ENCODE results near the gene RGS12. TPM values are rescaled to one million over a fixed set of nuclear protein-coding genes. Genes with fewer than 3 reads are reported as not detected.

Gene RGS12
- total RNA-seq, 1 donor from 2014 or later: 72.2 TPM

DNA sequence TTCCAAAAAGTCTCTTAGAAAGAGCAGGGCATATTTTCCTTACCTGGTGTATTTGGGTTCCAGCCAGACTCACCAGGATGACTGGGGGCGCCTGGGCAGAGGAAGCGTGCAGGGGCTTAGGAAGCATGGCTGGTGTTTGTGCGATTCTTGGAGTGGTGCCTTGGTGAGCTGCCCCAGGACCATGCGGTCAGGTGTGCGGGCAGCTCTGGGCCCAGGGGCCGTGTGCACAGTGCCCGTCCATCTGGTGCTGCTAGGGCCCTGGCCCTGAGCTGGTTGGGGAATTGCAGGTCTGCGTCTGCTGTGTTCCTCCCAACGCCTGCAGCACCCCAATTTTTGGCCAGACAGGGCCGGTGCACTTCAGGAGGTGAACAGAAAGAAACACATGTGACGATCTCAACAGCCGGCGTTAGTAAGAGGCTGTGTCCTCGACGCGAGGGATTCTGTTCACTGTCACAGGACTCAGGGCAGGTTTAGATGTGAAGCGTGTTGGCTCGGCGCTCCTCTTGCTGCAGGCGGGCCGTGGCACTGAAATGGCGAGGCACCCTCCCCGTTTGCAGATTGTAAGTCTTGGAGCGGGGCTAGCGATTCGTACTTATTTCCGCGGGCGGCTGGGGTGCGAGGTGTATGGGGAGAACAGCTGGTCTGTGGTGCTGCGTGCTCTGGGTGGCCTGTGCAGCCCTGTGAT lies 15.2 kb downstream of the RGS12 start:
- DNase-seq (ENCODE audit: low spot score in 2 of 2) (no peak), FAIRE-seq (no peak)

DNA sequence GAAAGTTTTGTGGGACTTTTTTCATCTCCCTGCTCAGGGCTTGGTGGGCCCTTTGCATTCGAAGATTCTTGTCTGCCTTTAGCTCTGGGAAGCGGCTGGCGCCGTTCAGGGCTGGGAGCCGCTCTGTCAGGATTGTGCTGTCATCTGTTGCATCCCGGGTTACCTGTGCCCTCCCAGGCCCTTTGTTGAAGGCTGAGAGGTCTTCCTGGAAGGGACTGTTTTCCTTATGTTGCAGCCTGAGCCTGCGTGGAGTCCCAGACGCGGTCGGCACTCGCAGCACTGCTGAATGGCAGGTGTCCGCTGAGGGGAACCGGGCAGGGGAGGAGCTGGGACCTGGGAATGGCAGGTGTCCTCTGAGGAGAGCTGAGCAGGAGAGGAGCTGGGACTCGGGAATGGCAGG lies 15.9 kb downstream of the RGS12 start:
- no peak for FAIRE-seq

DNA sequence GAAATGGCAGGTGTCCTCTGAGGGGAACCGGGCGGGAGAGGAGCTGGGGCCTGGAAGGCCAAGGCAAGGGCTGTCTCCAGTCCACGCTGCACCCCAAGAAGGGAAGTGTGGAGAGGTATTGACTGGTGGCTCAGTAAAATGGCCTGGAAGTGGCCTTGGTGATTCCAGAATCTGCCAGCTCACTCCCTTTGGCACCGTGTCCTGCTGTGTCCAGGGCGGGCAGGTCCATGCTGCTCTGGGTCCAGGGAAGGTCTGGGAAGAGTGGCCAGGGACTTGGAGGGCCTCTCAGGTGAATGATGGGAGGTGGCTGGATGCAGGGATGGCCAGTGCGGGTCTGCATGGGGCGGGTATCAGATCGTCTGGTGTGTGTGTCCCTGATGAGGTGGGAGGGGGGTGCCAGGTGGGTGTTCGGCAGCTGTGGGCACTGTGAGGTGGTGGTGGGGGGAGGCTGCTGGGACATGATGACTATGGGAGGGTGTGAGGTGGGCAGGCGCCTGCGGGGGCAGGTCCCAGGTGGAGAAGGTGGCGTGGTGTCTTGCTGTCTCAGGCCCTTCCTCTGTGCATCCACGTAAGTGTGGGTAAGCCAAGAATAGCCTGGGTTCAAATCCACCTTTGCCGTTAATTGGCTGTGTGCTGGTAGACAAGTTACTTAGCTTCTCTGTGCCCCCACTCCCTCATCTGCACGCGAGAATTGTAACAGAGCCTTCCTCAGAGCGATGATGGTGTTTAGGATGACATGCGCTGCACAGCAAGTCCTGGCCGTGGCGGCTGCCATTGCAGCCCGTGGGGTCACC lies 17.7 kb downstream of the RGS12 start:
- FAIRE-seq (no peak), DNase-seq (ENCODE audit: low spot score in 2 of 2) (no peak)

More for the DNA sequence above, 15.9 kb downstream of the RGS12 start:
- DNase-seq (ENCODE audit: low spot score in 2 of 2): no peak

DNA sequence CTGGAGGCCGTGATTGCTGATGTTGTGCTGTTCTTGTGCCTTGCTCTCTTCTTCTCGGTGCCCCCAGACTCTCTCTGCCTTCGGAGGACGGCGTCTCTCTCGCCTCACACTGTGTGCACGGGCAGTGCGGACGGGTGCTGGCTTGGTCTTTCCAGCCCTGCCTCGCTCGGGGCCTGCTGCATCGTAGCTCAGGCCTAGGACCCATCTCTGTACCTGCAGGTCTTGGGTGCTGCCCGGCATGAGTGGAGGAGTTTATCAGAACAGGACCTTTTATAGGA lies 18.2 kb downstream of the RGS12 start:
- FAIRE-seq (no peak), DNase-seq (ENCODE audit: low spot score in 2 of 2) (no peak)

DNA sequence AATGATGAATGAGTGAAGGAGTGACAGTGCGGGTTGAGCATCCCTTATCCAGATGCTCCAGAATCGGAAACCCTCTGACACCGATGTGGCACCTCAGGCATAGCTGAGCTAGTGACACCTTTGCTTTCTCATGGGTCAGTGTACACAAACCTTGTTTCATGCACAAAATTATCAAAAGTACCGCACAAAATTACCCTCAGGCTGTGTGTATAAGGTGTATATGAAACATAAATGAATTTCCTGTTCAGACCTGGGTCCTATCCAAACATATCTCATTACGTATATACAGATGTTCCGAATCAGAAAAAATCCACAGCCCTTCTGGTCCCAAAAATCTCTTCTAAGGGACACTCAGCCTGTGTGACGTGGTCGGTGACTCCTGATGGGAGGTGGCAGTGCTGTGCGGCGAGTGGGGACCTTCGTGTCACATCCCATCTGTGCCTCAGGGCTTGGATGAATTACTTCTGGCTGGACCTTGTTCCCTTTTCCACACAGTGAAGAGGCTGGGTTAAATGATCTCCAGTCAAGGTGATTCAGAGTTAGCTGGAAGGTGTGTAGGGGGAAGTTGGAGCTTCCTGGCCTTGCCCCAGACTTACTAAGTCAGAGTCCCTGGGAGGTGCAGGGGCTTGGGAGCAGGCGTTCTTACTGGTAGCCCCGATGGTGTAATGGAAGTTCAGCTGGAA lies 18.8 kb downstream of the RGS12 start:
- DNase-seq (ENCODE audit: low spot score in 2 of 2) (no peak), FAIRE-seq (no peak)

DNA sequence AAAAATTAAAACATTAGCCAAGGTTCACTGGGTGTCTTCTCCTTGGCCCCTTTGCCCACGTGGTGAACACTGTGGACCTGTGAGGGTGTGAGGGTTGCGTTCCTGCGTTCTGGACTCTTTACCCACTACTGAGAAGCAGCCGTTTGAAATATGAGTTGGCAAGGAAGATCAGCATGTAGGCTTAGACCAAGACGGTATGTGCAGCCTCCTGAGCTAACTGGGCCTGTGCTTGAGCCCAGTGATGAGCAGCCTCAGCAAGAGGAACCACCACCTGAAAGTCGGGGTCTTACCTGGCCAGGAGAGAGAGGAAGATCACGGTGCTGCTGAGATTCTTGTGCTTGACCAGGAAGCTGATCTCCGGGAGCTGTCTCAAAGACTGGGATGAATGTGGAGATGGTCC lies 19.5 kb downstream of the RGS12 start:
- DNase-seq (ENCODE audit: low spot score in 2 of 2): no peak
- FAIRE-seq: no peak

DNA sequence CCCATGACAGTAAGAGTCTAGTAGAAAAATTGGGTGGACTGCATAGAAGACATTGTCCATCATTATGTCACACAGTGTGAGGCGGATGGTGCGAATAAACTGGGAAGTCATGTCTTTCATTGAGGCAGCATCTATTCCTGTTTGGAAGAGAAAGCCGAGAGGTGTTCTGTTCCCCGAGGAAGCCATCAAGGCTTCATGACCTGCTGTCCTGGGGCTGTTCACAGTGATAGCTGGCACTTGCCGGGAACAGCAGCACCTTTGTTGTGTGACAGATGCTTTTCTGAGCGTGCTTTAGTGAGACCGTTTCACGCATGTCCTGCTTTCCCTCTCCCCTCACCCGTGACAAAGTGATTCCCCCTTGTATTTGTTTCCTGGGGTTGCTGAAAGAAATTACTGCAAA lies 20.3 kb downstream of the RGS12 start:
- DNase-seq (ENCODE audit: low spot score in 2 of 2) (no peak), FAIRE-seq (no peak)

DNA sequence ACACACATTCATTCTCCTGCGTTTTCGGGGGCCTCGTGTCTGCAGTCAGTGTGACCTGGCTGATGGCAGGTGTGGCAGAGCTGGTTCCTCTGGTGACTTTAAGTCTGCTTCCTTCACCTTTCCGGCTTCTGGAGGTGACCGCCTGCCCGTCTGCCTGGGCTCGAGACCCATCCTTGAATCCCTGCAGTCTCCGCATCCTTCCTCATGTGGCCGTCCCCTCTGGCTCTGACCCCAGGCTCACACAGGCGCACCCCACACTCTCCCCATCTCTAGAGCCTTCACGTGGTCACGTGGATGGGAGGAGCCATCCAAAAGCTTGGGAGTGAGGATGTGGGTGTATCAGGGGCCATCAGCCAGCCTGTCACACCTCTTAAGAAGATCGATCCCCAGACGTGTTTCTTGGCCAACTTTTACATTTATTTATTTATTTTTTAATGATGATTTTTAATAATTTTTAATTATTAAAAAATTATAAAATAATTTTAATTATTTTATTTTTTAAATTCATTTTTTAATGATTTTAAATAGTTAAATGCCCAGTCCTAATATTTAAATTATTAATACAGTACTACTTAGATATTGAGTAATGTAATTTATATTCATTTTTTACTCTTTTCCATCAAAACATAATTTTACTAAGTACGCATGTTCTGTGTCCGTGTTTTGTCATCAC lies 20.9 kb downstream of the RGS12 start:
- FAIRE-seq (peak; percentile 97), DNase-seq (ENCODE audit: low spot score in 2 of 2) (no peak)

DNA sequence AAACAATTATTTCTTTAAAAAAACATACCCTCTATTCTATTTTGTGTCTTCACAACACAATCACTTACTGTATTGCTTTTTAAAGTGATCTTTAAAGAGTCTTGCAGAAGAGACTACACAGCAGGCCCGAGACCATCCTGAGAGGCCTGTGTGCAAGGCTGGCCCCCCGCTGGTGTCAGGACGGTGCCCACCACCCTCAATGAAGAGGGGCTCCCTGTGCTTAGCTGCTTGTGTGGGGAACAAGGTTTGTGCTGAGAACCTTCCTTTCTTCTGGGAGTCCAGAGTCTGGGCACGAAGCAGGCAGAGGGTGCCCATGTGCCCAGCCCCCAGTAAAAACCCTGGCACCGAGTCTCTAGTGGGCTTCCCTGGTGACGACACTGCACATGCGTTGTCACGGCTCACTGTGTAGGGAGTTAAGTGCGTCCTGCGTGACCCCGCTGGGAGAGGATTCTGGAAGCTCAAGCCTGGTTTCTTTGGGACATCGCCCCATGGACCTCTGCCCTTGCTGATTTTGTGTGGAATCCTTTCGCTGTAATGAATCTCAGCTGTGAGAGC lies 22.0 kb downstream of the RGS12 start:
- FAIRE-seq: no peak
- no peak for DNase-seq (ENCODE audit: low spot score in 2 of 2)

DNA sequence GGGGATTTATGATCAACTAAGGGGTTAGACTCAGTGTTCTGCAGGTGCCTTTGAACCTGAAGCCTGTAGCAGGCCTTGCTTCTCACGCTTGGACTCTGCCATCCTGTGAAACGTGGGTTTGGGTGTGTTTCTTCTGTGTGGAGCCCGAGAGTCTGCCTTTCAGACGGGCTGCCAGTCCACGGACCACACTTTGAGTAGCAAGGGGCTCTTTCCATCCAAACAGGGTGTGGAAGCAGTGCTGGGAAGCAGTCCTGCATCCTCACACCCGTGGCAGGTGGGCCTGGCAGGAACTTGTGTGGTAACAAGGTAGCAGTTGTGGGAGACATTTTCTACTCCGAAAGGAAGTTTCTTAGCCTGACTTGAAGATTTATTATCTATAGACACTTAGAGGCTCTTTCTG lies 22.7 kb downstream of the RGS12 start:
- FAIRE-seq (no peak), DNase-seq (ENCODE audit: low spot score in 2 of 2) (no peak)

DNA sequence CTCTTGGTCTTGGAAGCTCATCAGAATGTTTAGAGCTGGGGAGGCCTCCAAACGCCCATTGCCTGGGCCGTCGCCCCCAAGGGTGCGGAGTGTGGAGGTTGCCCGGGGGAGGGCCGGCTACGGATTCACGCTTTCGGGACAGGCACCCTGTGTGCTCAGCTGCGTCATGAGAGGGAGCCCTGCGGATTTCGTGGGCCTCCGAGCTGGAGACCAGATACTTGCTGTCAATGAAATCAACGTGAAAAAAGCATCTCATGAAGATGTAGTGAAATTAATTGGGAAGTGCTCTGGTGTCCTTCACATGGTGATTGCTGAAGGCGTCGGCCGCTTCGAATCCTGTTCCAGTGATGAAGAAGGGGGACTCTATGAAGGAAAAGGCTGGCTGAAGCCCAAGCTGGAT lies 23.3 kb downstream of the RGS12 start:
- FAIRE-seq (no peak), DNase-seq (ENCODE audit: low spot score in 2 of 2) (no peak)

DNA sequence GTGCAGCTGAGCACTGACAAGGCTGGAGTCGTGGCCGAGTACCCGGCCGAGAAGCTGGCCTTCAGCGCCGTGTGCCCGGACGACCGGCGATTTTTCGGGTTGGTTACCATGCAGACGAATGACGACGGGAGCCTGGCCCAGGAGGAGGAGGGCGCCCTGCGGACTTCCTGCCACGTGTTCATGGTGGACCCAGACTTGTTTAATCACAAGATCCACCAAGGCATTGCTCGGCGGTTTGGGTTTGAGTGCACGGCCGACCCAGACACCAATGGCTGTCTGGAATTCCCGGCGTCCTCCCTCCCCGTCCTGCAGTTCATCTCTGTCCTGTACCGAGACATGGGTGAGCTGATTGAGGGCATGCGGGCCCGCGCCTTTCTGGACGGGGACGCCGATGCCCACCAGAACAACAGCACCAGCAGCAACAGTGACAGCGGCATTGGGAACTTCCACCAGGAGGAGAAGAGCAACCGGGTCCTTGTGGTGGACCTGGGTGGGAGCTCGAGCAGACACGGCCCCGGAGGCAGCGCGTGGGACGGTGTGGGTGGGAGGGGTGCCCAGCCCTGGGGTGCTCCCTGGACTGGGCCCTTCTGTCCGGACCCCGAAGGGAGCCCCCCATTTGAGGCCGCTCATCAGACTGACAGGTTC lies 24.3 kb downstream of the RGS12 start:
- FAIRE-seq: no peak
- DNase-seq (ENCODE audit: low spot score in 2 of 2): no peak

DNA sequence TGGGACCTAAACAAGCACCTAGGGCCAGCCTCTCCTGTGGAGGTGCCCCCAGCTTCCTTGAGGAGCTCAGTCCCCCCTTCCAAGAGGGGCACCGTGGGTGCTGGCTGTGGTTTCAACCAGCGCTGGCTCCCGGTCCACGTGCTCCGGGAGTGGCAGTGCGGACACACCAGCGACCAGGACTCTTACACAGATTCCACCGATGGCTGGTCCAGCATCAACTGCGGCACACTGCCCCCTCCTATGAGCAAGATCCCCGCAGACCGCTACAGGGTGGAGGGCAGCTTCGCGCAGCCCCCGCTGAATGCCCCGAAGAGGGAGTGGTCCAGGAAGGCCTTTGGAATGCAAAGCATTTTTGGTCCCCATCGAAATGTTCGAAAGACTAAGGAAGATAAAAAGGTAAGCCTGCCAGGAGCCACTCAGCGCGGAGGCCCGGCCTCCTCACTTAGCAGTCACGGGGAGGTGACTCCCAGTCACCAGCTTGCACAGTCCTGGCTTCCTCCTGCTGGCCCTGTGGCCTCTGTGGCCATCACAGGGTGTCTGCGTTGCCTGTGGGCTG lies 24.9 kb downstream of the RGS12 start:
- no peak for FAIRE-seq
- DNase-seq (ENCODE audit: low spot score in 2 of 2): no peak

DNA sequence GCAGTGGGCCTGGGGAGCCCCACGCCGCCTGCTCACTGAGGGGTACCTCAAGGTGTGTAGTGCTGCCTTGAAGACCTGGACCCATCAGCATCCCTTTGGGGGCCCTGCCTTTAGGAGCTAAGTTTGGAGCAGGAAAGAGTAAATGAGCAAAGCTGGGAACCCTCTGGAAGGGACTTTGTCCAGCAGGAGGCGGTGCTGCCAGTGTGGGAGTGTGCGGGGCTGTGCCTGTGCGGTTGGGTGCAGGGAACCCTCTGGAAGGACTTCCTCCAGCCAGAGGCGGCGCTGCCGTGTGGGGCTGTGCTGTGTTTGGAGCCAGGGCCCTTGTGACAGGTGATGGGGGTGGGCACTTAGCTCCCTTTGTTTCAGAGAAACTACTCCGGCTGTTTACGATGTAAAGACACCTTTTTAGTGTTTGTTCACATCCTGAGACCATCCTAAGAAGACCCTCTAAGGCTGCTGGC lies 25.8 kb downstream of the RGS12 start:
- FAIRE-seq (no peak), DNase-seq (ENCODE audit: low spot score in 2 of 2) (no peak)

DNA sequence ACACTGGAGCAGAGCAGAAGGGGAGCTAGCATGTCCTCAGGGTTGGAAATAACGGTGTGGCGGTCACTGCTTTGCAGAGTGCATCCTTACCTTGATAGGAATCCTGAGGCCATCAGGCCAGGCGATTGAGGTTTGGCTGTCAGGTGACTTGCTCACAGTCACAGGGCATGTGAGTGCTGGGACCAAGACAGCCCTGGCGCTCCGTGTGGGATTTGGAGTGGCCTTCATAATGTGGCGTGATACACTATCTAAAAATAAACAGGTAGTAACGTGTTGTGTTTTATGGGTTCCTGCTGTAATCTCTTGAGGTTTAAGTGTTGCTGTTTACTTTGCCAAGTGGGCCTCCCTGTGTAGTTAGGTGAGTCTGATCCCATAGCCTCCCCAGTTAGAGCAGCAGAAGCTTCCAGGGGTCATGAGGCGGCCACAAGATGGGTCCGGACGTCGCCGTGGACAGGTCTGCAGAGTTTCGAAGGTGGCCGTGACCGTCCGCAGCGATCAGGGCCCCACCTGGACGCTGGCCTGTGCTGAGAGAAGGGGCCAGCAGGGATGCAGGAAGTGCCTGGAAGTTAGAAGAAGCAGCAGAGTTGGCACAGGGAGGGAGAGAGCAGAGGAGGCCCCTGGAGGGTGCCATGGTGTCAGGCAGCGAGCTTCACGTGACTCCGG lies 27.7 kb downstream of the RGS12 start:
- no peak for DNase-seq (ENCODE audit: low spot score in 2 of 2)
- no peak for FAIRE-seq

DNA sequence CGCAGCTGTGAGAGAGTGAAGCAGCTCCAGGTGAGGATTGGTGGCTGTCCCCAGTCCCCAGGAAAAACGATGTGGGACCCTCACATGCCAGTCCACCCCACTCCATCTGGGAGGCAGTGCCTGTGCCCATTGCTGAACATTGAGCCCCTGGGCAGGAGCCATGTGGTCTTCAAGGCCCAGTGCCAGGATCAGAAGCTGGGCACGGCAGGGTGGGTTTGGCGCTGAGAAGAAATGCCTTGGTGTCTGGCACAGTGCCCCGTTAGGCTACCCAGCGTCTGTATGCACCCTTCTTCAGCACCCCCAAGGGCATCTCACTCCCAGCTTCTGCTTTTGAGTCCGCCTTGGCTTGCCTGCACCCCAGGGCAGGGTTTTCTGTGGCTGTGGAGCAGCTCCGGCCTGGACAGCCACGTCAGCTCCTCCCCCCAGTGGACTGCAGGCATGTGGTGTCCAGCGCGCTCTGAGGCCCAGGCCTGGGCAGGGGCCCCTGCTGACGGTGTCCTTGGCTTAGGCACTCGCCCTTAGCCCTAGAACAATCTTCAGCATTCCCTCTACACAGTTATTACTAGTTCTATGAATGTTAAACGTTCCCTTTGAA lies 28.6 kb downstream of the RGS12 start:
- FAIRE-seq (no peak), DNase-seq (ENCODE audit: low spot score in 2 of 2) (peak; percentile 52 to 65)

DNA sequence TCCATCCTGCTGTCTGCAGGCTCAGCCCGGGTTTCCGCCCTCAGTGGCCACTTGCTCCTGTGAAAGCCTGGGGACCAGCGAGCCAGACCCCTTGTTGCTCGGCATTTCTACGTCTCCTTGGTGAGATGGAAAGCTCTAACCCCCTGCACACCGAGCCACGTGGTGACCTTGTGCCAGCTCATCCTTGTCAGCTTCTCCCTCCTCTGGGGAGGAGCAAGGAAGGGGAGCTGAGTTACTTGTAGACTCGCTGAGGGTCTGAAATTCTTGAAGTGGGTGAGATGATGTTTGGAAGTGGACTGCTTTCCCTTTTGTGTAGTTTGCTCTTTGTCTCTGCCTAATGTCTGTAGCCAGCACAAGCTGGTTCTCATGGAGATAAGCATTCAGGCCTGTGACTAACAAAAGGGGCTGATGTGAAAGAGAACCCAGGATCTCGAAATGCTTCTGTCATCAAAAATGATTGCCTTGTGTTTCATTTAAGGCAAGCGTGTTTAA lies 29.3 kb downstream of the RGS12 start:
- DNase-seq (ENCODE audit: low spot score in 2 of 2) (no peak), FAIRE-seq (no peak)

DNA sequence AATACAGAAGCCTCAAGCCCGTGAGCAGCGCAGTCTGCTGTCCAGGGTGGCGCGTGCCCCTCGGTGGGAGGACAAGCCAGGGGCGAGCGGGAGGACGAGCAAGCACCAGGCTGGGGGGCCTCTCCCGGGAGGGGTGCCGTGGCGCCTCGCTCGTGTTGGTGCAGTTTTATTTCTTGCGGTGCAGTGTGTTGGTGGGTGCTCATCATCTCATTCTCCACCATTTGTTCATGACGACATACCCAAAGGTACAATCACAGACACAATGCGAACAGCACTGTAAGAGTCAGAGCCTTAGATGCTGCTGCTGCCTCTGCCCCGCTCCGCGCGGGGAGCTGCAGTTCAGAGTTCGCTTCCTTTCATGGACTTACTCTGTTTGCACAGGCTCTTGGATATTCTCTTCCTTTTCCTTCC lies 30.3 kb downstream of the RGS12 start:
- DNase-seq (ENCODE audit: low spot score in 2 of 2): no peak
- no peak for FAIRE-seq

Measured in frontal cortex (tissue), 4 donors.